CD4-positive, alpha-beta T cell treated with Interleukin-12 subunit alpha and Interleukin-12 subunit beta, for 1 hour (primary cell): Measurements from ENCODE around the gene ALDOB.

Experiments used
- DNase-seq: peaks from one replicate; pipeline ENCODE4 v3.0.0-alpha.2; 2020

ALDOB gene

GRCh38 chr9:101435601-101436079, at the start of gene ALDOB:
Gene ALDOB (minus strand): TSS chr9:101435774. CDS start chr9:101430887, 4,887 bp downstream.
- DNase-seq = no peak

GRCh38 chr9:101484046-101484445, 48.5 kb upstream of the ALDOB start:
- no peak for DNase-seq

GRCh38 chr9:101481261-101481660, 45.7 kb upstream of the ALDOB start:
- DNase-seq = no peak

GRCh38 chr9:101480386-101480785, 44.8 kb upstream of the ALDOB start:
- DNase-seq = no peak

GRCh38 chr9:101479338-101480030, 43.9 kb upstream of the ALDOB start:
- no peak for DNase-seq

GRCh38 chr9:101478906-101479305, 43.3 kb upstream of the ALDOB start:
- DNase-seq = no peak

- no peak for DNase-seq
These were observed 42.9 kb upstream of the ALDOB start for GRCh38 chr9:101478444-101478843.

- DNase-seq = no peak
These were observed 42.2 kb upstream of the ALDOB start for GRCh38 chr9:101477736-101478135.

- no peak for DNase-seq
These were observed 41.6 kb upstream of the ALDOB start for GRCh38 chr9:101477214-101477613.

GRCh38 chr9:101476576-101477208, 41.1 kb upstream of the ALDOB start:
- no peak for DNase-seq

GRCh38 chr9:101472891-101473290, 37.3 kb upstream of the ALDOB start:
- no peak for DNase-seq

GRCh38 chr9:101470929-101471328, 35.4 kb upstream of the ALDOB start:
- no peak for DNase-seq

- no peak for DNase-seq
These were observed 34.4 kb upstream of the ALDOB start for GRCh38 chr9:101470021-101470420.

- no peak for DNase-seq
These were observed 33.5 kb upstream of the ALDOB start for GRCh38 chr9:101469026-101469425.

GRCh38 chr9:101468116-101468515, 32.5 kb upstream of the ALDOB start:
- no peak for DNase-seq

GRCh38 chr9:101467690-101468089, 32.1 kb upstream of the ALDOB start:
- no peak for DNase-seq

- DNase-seq = no peak
These were observed 31.3 kb upstream of the ALDOB start for GRCh38 chr9:101466863-101467262.

- no peak for DNase-seq
These were observed 29.8 kb upstream of the ALDOB start for GRCh38 chr9:101465326-101465915.

- no peak for DNase-seq
These were observed 27.8 kb upstream of the ALDOB start for GRCh38 chr9:101463397-101463796.

- no peak for DNase-seq
These were observed 27.0 kb upstream of the ALDOB start for GRCh38 chr9:101462558-101462957.

GRCh38 chr9:101460965-101461364, 25.4 kb upstream of the ALDOB start:
- no peak for DNase-seq

GRCh38 chr9:101458963-101459631, 23.5 kb upstream of the ALDOB start:
- DNase-seq = peak; percentile 49

- DNase-seq = no peak
These were observed 21.4 kb upstream of the ALDOB start for GRCh38 chr9:101457003-101457402.
